ENCODE data around the gene TRPM3. TPM values are rescaled to one million over a fixed set of nuclear protein-coding genes. Genes with fewer than 3 reads are reported as not detected.
"Not testable (repeated sequence)": the region's sequence is repeated elsewhere in the genome, so short reads cannot be mapped to it uniquely, and the experiment has no call there.

TRPM3 gene
- total RNA-seq, 1 experiment from 2014 or later: 0.26 TPM

DNA sequence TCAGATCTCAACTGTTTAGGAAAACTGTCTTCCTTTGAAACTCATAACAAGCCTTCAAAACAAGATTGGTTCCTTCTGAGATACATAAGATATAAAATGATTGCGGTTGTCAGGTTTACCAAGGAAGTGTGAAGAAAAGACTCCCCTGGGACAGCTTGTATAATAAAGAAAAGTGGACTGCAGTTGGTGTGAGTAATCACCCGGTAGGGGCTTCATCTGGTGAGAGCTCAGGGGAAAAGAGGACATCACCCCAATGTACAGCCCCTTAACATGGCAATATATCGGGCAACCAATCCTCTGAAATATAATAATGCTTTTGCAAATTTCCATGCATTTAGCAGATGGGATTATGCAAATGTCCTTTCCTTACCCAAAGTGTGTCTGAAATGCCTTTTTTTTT is 490.4 kb downstream of the TRPM3 start:
- no peaks in the 10 kb centered on the region for H3K4me1 ChIP-seq (replicated peaks; ENCODE audit: insufficient read depth)
- CTCF ChIA-PET: no interaction called here
- TF ChIP-seq, protein P1, sequence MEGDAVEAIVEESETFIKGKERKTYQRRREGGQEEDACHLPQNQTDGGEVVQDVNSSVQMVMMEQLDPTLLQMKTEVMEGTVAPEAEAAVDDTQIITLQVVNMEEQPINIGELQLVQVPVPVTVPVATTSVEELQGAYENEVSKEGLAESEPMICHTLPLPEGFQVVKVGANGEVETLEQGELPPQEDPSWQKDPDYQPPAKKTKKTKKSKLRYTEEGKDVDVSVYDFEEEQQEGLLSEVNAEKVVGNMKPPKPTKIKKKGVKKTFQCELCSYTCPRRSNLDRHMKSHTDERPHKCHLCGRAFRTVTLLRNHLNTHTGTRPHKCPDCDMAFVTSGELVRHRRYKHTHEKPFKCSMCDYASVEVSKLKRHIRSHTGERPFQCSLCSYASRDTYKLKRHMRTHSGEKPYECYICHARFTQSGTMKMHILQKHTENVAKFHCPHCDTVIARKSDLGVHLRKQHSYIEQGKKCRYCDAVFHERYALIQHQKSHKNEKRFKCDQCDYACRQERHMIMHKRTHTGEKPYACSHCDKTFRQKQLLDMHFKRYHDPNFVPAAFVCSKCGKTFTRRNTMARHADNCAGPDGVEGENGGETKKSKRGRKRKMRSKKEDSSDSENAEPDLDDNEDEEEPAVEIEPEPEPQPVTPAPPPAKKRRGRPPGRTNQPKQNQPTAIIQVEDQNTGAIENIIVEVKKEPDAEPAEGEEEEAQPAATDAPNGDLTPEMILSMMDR (conservative IDR thresholded peaks at IDR 0.05): no peak
- no peak for TF ChIP-seq EZH2 (IDR thresholded peaks at IDR 0.05; ENCODE audit: low read depth)
- POLR2A ChIA-PET (ENCODE audit: unreplicated experiment): no interaction called here
- no peaks in the 10 kb centered on the region for H3K36me3 ChIP-seq (ENCODE audit: low read depth)
- H2AFZ ChIP-seq: no peak overlapping the region
- BruUV-seq (replicated peaks): no TSS peak
- H3F3A ChIP-seq (ENCODE audit: insufficient read depth, low read depth): no peaks in the 10 kb centered on the region
- no peaks in the 10 kb centered on the region for H3K9me2 ChIP-seq (ENCODE audit: insufficient read depth)
- no peaks in the 10 kb centered on the region for H3K79me2 ChIP-seq (ENCODE audit: low read depth)
- H3K27me3 ChIP-seq (ENCODE audit: insufficient read depth, low read depth): no peaks in the 10 kb centered on the region
- intact Hi-C loops (cut with micrococcal nuclease; ENCODE audit: unreplicated experiment): no loop called here
- no peak for DNase-seq
- H3K4me3 ChIP-seq: no peak overlapping the region
- no peak overlapping the region for H3K4me2 ChIP-seq
- no peaks in the 10 kb centered on the region for H3K9me3 ChIP-seq (ENCODE audit: insufficient read depth, low read depth)
- no peaks in the 10 kb centered on the region for H4K20me1 ChIP-seq (ENCODE audit: insufficient read depth)
- H3K27ac ChIP-seq: no peak overlapping the region

DNA sequence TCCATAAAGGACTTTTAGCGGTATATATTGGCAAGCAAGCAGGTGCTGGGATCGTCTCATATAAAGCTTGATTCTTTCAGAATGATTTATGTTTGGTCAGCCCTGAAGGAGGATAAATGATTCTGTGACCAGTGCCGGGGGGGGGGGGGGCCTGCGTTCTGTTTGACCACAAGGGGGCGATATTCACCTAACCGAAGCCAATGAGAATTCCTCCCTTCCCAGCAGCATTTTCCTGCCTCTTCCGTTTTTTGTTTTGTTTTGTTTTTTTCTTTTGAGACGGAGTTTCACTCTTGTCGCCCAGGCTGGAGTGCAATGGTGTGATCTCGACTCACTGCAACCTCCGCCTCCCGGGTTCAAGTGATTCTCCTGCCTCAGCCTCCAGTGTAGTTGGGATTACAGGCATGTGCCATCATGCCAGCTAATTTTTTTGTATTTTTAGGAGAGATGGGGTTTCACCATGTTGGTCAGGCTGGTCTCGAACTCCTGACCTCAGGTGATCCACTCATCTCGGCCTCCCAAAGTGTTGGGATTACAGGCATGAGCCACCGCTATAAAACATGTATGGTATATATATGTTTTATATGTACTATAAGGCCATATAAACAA is 492.2 kb downstream of the TRPM3 start:
- H3K27ac ChIP-seq; H3K4me3 ChIP-seq; H3K4me1 ChIP-seq (replicated peaks; ENCODE audit: insufficient read depth); H3F3A ChIP-seq (ENCODE audit: insufficient read depth, low read depth); H3K27me3 ChIP-seq (ENCODE audit: insufficient read depth, low read depth); H3K79me2 ChIP-seq (ENCODE audit: low read depth); DNase-seq; CTCF ChIA-PET; H3K36me3 ChIP-seq (ENCODE audit: low read depth); H2AFZ ChIP-seq; BruUV-seq (replicated peaks); H3K9me3 ChIP-seq (ENCODE audit: insufficient read depth, low read depth); H4K20me1 ChIP-seq (ENCODE audit: insufficient read depth); POLR2A ChIA-PET (ENCODE audit: unreplicated experiment); intact Hi-C loops (cut with micrococcal nuclease; ENCODE audit: unreplicated experiment); H3K4me2 ChIP-seq; H3K9me2 ChIP-seq (ENCODE audit: insufficient read depth): not testable (repeated sequence)
- TF ChIP-seq, protein P1 (conservative IDR thresholded peaks at IDR 0.05): 0 out of 2 replicates have a peak, but pooled peaks have one; percentile 21

DNA sequence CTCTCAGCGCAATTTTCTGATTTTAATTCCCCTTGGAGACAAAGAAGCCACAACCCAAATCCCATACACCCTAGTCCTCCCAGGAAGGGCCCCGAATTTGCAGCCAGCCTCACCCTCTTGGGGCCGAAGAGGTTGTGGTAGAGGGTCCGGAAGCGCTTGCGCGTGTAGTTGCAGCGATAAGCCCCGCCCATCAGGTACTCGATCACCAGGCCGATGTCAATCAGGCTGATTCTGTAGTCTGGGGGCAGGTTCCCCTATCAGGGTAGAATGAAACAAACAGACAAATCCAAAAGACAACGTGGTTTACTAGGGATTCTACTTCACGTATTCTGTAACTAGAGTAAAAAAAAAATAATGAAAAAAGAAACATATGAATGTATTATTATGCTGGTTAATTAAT is 496.3 kb downstream of the TRPM3 start:
- H3K36me3 ChIP-seq (ENCODE audit: low read depth): no peaks in the 10 kb centered on the region
- no peaks in the 10 kb centered on the region for H3K4me1 ChIP-seq (replicated peaks; ENCODE audit: insufficient read depth)
- no peak overlapping the region for H2AFZ ChIP-seq
- H3K4me3 ChIP-seq: no peak overlapping the region
- no peaks in the 10 kb centered on the region for H3K79me2 ChIP-seq (ENCODE audit: low read depth)
- H3K27me3 ChIP-seq (ENCODE audit: insufficient read depth, low read depth): no peaks in the 10 kb centered on the region
- intact Hi-C loops (cut with micrococcal nuclease; ENCODE audit: unreplicated experiment): no loop called here
- no peaks in the 10 kb centered on the region for H3K9me2 ChIP-seq (ENCODE audit: insufficient read depth)
- H3F3A ChIP-seq (ENCODE audit: insufficient read depth, low read depth): no peaks in the 10 kb centered on the region
- CTCF ChIA-PET: no interaction called here
- POLR2A ChIA-PET (ENCODE audit: unreplicated experiment): no interaction called here
- no peak overlapping the region for H3K27ac ChIP-seq
- TF ChIP-seq EZH2 (IDR thresholded peaks at IDR 0.05; ENCODE audit: low read depth): no peak
- TF ChIP-seq, protein P1 (conservative IDR thresholded peaks at IDR 0.05): no peak
- no peaks in the 10 kb centered on the region for H4K20me1 ChIP-seq (ENCODE audit: insufficient read depth)
- no peak for DNase-seq
- H3K4me2 ChIP-seq: no peak overlapping the region
- H3K9me3 ChIP-seq (ENCODE audit: insufficient read depth, low read depth): no peaks in the 10 kb centered on the region
- no TSS peak for BruUV-seq (replicated peaks)
